Measurements from ENCODE around the gene TRPM3.

Gene TRPM3

GRCh38 chr9:70569791-70570190 is 551.6 kb downstream of the TRPM3 start:
- Histone ChIP-seq H3K79me2 (ENCODE audit: control insufficient read depth, insufficient read depth, low read length, poor library complexity) (no peaks in the 10 kb centered on the region), H3K18ac (ENCODE audit: low read length) (no peak overlapping the region), H3K27me3 (ENCODE audit: insufficient read depth, low read length) (no peaks in the 10 kb centered on the region), H3K4me1 (ENCODE audit: control insufficient read depth in 1 of 2, insufficient read depth in 2 of 2, low read length in 2 of 2) (no peaks in the 10 kb centered on the region), H3K14ac (ENCODE audit: low read length) (no peak overlapping the region), H2BK120ac (ENCODE audit: insufficient read depth, low read length, poor library complexity) (no peak overlapping the region), H3K27ac (ENCODE audit: low read depth, low read length) (no peak overlapping the region), H4K12ac (ENCODE audit: low read depth, low read length) (no peak overlapping the region), H3K9ac (ENCODE audit: low read length) (no peak overlapping the region), H2BK5ac (ENCODE audit: low read depth, low read length, poor library complexity) (no peak overlapping the region), H2BK12ac (ENCODE audit: low read length) (no peak overlapping the region), H3K23ac (ENCODE audit: low read length) (no peak overlapping the region), H2AFZ (ENCODE audit: insufficient read depth, low read length, poor library complexity) (no peak overlapping the region), H4K91ac (ENCODE audit: low read depth, low read length) (no peak overlapping the region), H3K9me3 (ENCODE audit: insufficient read depth, low read depth, low read length) (no peaks in the 10 kb centered on the region), H3K4me3 (ENCODE audit: low read depth, low read length) (no peak overlapping the region), H2AK5ac (ENCODE audit: low read length) (no peak overlapping the region), H3K79me1 (ENCODE audit: low read length) (no peaks in the 10 kb centered on the region), H3K4ac (ENCODE audit: low read depth, low read length) (no peak overlapping the region), H3K4me2 (ENCODE audit: low read length) (no peak overlapping the region), H4K8ac (ENCODE audit: low read depth, low read length) (no peak overlapping the region), H3K36me3 (ENCODE audit: control insufficient read depth in 1 of 2, insufficient read depth in 2 of 2, low read length in 2 of 2) (no peaks in the 10 kb centered on the region)
- no CpG with 5 or more reads among the region's 3 CpGs for WGBS (ENCODE audit: extremely low coverage, insufficient coverage, insufficient read length)
- DNase-seq: no peak

GRCh38 chr9:70569070-70569772 is 552.2 kb downstream of the TRPM3 start:
- peaks cover 0 to 2% of the 10 kb centered on the region in 2 experiments for H3K4me1 ChIP-seq (ENCODE audit: control insufficient read depth in 1 of 2, insufficient read depth in 2 of 2, low read length in 2 of 2)
- no peak overlapping the region for H3K4me2 ChIP-seq (ENCODE audit: low read length)
- H3K36me3 ChIP-seq (ENCODE audit: control insufficient read depth in 1 of 2, insufficient read depth in 2 of 2, low read length in 2 of 2): no peaks in the 10 kb centered on the region
- H4K12ac ChIP-seq (ENCODE audit: low read depth, low read length): no peak overlapping the region
- H4K8ac ChIP-seq (ENCODE audit: low read depth, low read length): no peak overlapping the region
- H3K79me2 ChIP-seq (ENCODE audit: control insufficient read depth, insufficient read depth, low read length, poor library complexity): no peaks in the 10 kb centered on the region
- DNase-seq: no peak
- no CpG with 5 or more reads among the region's 4 CpGs for WGBS (ENCODE audit: extremely low coverage, insufficient coverage, insufficient read length)
- no peaks in the 10 kb centered on the region for H3K9me3 ChIP-seq (ENCODE audit: insufficient read depth, low read depth, low read length)
- H2BK5ac ChIP-seq (ENCODE audit: low read depth, low read length, poor library complexity): no peak overlapping the region
- H3K14ac ChIP-seq (ENCODE audit: low read length): no peak overlapping the region
- no peak overlapping the region for H2BK12ac ChIP-seq (ENCODE audit: low read length)
- H2AFZ ChIP-seq (ENCODE audit: insufficient read depth, low read length, poor library complexity): no peak overlapping the region
- H3K4ac ChIP-seq (ENCODE audit: low read depth, low read length): no peak overlapping the region
- no peak overlapping the region for H4K91ac ChIP-seq (ENCODE audit: low read depth, low read length)
- H2BK120ac ChIP-seq (ENCODE audit: insufficient read depth, low read length, poor library complexity): no peak overlapping the region
- H3K23ac ChIP-seq (ENCODE audit: low read length): no peak overlapping the region
- H3K27me3 ChIP-seq (ENCODE audit: insufficient read depth, low read length): no peaks in the 10 kb centered on the region
- no peak overlapping the region for H3K9ac ChIP-seq (ENCODE audit: low read length)
- no peak overlapping the region for H2AK5ac ChIP-seq (ENCODE audit: low read length)
- H3K4me3 ChIP-seq (ENCODE audit: low read depth, low read length): no peak overlapping the region
- no peak overlapping the region for H3K18ac ChIP-seq (ENCODE audit: low read length)
- H3K27ac ChIP-seq (ENCODE audit: low read depth, low read length): no peak overlapping the region
- H3K79me1 ChIP-seq (ENCODE audit: low read length): no peaks in the 10 kb centered on the region

GRCh38 chr9:70567511-70567910 is 553.9 kb downstream of the TRPM3 start:
- Histone ChIP-seq H2BK120ac (ENCODE audit: insufficient read depth, low read length, poor library complexity) (no peak overlapping the region), H2BK5ac (ENCODE audit: low read depth, low read length, poor library complexity) (no peak overlapping the region), H3K36me3 (ENCODE audit: control insufficient read depth in 1 of 2, insufficient read depth in 2 of 2, low read length in 2 of 2) (no peaks in the 10 kb centered on the region), H2BK12ac (ENCODE audit: low read length) (no peak overlapping the region), H3K18ac (ENCODE audit: low read length) (no peak overlapping the region), H3K4me1 (ENCODE audit: control insufficient read depth in 1 of 2, insufficient read depth in 2 of 2, low read length in 2 of 2) (peaks cover 0 to 3% of the 10 kb centered on the region in 2 experiments), H3K4ac (ENCODE audit: low read depth, low read length) (no peak overlapping the region), H3K4me2 (ENCODE audit: low read length) (no peak overlapping the region), H2AK5ac (ENCODE audit: low read length) (no peak overlapping the region), H3K4me3 (ENCODE audit: low read depth, low read length) (no peak overlapping the region), H3K23ac (ENCODE audit: low read length) (no peak overlapping the region), H2AFZ (ENCODE audit: insufficient read depth, low read length, poor library complexity) (no peak overlapping the region), H3K79me1 (ENCODE audit: low read length) (no peaks in the 10 kb centered on the region), H4K91ac (ENCODE audit: low read depth, low read length) (no peak overlapping the region), H4K8ac (ENCODE audit: low read depth, low read length) (no peak overlapping the region), H4K12ac (ENCODE audit: low read depth, low read length) (no peak overlapping the region), H3K9ac (ENCODE audit: low read length) (no peak overlapping the region), H3K27ac (ENCODE audit: low read depth, low read length) (no peak overlapping the region), H3K27me3 (ENCODE audit: insufficient read depth, low read length) (no peaks in the 10 kb centered on the region), H3K14ac (ENCODE audit: low read length) (no peak overlapping the region), H3K9me3 (ENCODE audit: insufficient read depth, low read depth, low read length) (no peaks in the 10 kb centered on the region), H3K79me2 (ENCODE audit: control insufficient read depth, insufficient read depth, low read length, poor library complexity) (no peaks in the 10 kb centered on the region)
- WGBS (ENCODE audit: extremely low coverage, insufficient coverage, insufficient read length): no CpG with 5 or more reads among the region's 7 CpGs
- no peak for DNase-seq

GRCh38 chr9:70566751-70567150 is 554.7 kb downstream of the TRPM3 start:
- Histone ChIP-seq H2BK120ac (ENCODE audit: insufficient read depth, low read length, poor library complexity) (no peak overlapping the region), H3K4me2 (ENCODE audit: low read length) (no peak overlapping the region), H3K9ac (ENCODE audit: low read length) (no peak overlapping the region), H3K23ac (ENCODE audit: low read length) (no peak overlapping the region), H3K27me3 (ENCODE audit: insufficient read depth, low read length) (no peaks in the 10 kb centered on the region), H3K79me2 (ENCODE audit: control insufficient read depth, insufficient read depth, low read length, poor library complexity) (no peaks in the 10 kb centered on the region), H3K27ac (ENCODE audit: low read depth, low read length) (no peak overlapping the region), H3K9me3 (ENCODE audit: insufficient read depth, low read depth, low read length) (no peaks in the 10 kb centered on the region), H3K4me1 (ENCODE audit: control insufficient read depth in 1 of 2, insufficient read depth in 2 of 2, low read length in 2 of 2) (peaks cover 0 to 3% of the 10 kb centered on the region in 2 experiments), H3K79me1 (ENCODE audit: low read length) (no peaks in the 10 kb centered on the region), H4K91ac (ENCODE audit: low read depth, low read length) (no peak overlapping the region), H3K14ac (ENCODE audit: low read length) (no peak overlapping the region), H3K18ac (ENCODE audit: low read length) (no peak overlapping the region), H4K12ac (ENCODE audit: low read depth, low read length) (no peak overlapping the region), H3K4ac (ENCODE audit: low read depth, low read length) (no peak overlapping the region), H2BK12ac (ENCODE audit: low read length) (no peak overlapping the region), H3K36me3 (ENCODE audit: control insufficient read depth in 1 of 2, insufficient read depth in 2 of 2, low read length in 2 of 2) (no peaks in the 10 kb centered on the region), H2AFZ (ENCODE audit: insufficient read depth, low read length, poor library complexity) (no peak overlapping the region), H2AK5ac (ENCODE audit: low read length) (no peak overlapping the region), H4K8ac (ENCODE audit: low read depth, low read length) (no peak overlapping the region), H3K4me3 (ENCODE audit: low read depth, low read length) (no peak overlapping the region), H2BK5ac (ENCODE audit: low read depth, low read length, poor library complexity) (no peak overlapping the region)
- WGBS (ENCODE audit: extremely low coverage, insufficient coverage, insufficient read length): no CpG with 5 or more reads among the region's 4 CpGs
- no peak for DNase-seq
